ENCODE measurements around the gene CDK1. TPM values are rescaled to one million over a fixed set of nuclear protein-coding genes. Genes with fewer than 3 reads are reported as not detected.

Gene CDK1
- total RNA-seq, 6 donors from 2014 or later: 1.0 to 8.0 (median 5.2) TPM

GRCh38 chr10:60753152-60753551, 25.1 kb upstream of the CDK1 start:
- Histone ChIP-seq H3K4me1 (peaks cover 0 to 6% (median 0%) of the 10 kb centered on the region in 4 donors), H3K9me3 (no peaks in the 10 kb centered on the region), H3K27ac (no peak overlapping the region), H3K36me3 (no peaks in the 10 kb centered on the region), H3K27me3 (no peaks in the 10 kb centered on the region), H3K4me3 (no peak overlapping the region)
- ATAC-seq (ENCODE audit: low FRiP score in 2 of 2): no peak
- TF ChIP-seq POLR2AphosphoS5 (IDR thresholded peaks at IDR 0.05): no peak
- no peak for TF ChIP-seq CTCF (IDR thresholded peaks at IDR 0.05)
- TF ChIP-seq POLR2A (IDR thresholded peaks at IDR 0.05): no peak
- TF ChIP-seq EP300 (IDR thresholded peaks at IDR 0.05): no peak
- 92 to 100% methylated on average over 1 of the region's 1 CpG for WGBS, 2 donors
- DNase-seq: no peak

- Histone ChIP-seq H3K27me3 (no peaks in the 10 kb centered on the region), H3K4me1 (peaks cover 0 to 6% (median 0%) of the 10 kb centered on the region in 4 donors), H3K9me3 (no peaks in the 10 kb centered on the region), H3K4me3 (no peak overlapping the region), H3K27ac (no peak overlapping the region), H3K36me3 (no peaks in the 10 kb centered on the region)
- no peak for ATAC-seq (ENCODE audit: low FRiP score in 2 of 2)
- TF ChIP-seq EP300 (IDR thresholded peaks at IDR 0.05) (no peak), CTCF (IDR thresholded peaks at IDR 0.05) (no peak), POLR2AphosphoS5 (IDR thresholded peaks at IDR 0.05) (no peak), POLR2A (IDR thresholded peaks at IDR 0.05) (no peak)
- no peak for DNase-seq
- 90 to 93% methylated on average over 5 of the region's 5 CpGs for WGBS, 2 donors
Measured at GRCh38 chr10:60753817-60754216, 24.5 kb upstream of the CDK1 start.

GRCh38 chr10:60757420-60757895, 20.8 kb upstream of the CDK1 start:
- 21 to 40% methylated on average over 3 of the region's 3 CpGs for WGBS, 2 donors
- peaks cover 0 to 6% (median 0%) of the 10 kb centered on the region in 4 donors for H3K4me1 ChIP-seq
- no peaks in the 10 kb centered on the region for H3K9me3 ChIP-seq
- no peak for ATAC-seq (ENCODE audit: low FRiP score in 2 of 2)
- H3K36me3 ChIP-seq: no peaks in the 10 kb centered on the region
- DNase-seq: no peak
- H3K4me3 ChIP-seq: no peak overlapping the region
- TF ChIP-seq POLR2AphosphoS5 (IDR thresholded peaks at IDR 0.05): no peak
- no peak for TF ChIP-seq EP300 (IDR thresholded peaks at IDR 0.05)
- TF ChIP-seq POLR2A (IDR thresholded peaks at IDR 0.05): no peak
- no peak for TF ChIP-seq CTCF (IDR thresholded peaks at IDR 0.05)
- no peak overlapping the region for H3K27ac ChIP-seq
- H3K27me3 ChIP-seq: no peaks in the 10 kb centered on the region

- DNase-seq: no peak
- 92 to 93% methylated on average over 6 of the region's 6 CpGs for WGBS, 2 donors
- Histone ChIP-seq H3K36me3 (no peaks in the 10 kb centered on the region), H3K27ac (no peak overlapping the region), H3K4me1 (peaks cover 0 to 6% (median 0%) of the 10 kb centered on the region in 4 donors), H3K4me3 (no peak overlapping the region), H3K27me3 (no peaks in the 10 kb centered on the region), H3K9me3 (no peaks in the 10 kb centered on the region)
- TF ChIP-seq POLR2A (IDR thresholded peaks at IDR 0.05): no peak
- TF ChIP-seq EP300 (IDR thresholded peaks at IDR 0.05): no peak
- TF ChIP-seq CTCF (IDR thresholded peaks at IDR 0.05): no peak
- TF ChIP-seq POLR2AphosphoS5 (IDR thresholded peaks at IDR 0.05): no peak
- no peak for ATAC-seq (ENCODE audit: low FRiP score in 2 of 2)
Measured at GRCh38 chr10:60759181-60759580, 19.1 kb upstream of the CDK1 start.

GRCh38 chr10:60760711-60761210, 17.5 kb upstream of the CDK1 start:
- Histone ChIP-seq H3K36me3 (no peaks in the 10 kb centered on the region), H3K27me3 (no peaks in the 10 kb centered on the region), H3K4me1 (peaks cover 0 to 6% (median 0%) of the 10 kb centered on the region in 4 donors), H3K27ac (no peak overlapping the region), H3K9me3 (no peaks in the 10 kb centered on the region), H3K4me3 (no peak overlapping the region)
- ATAC-seq (ENCODE audit: low FRiP score in 2 of 2): no peak
- TF ChIP-seq EP300 (IDR thresholded peaks at IDR 0.05): no peak
- TF ChIP-seq POLR2AphosphoS5 (IDR thresholded peaks at IDR 0.05): no peak
- DNase-seq: no peak

Data from upper lobe of left lung (tissue), 6 donors.